Fibroblast of gingiva (primary cell): Measurements from ENCODE around the gene TMEM145.
"Not testable (repeated sequence)": the region's sequence is repeated elsewhere in the genome, so short reads cannot be mapped to it uniquely, and the experiment has no call there.

ENCODE experiments used
- DNase-seq: peaks from one replicate; pipeline ENCODE4 v3.0.0-alpha.2; 2011; ENCODE audit warnings: low read depth

The TMEM145 gene

DNA sequence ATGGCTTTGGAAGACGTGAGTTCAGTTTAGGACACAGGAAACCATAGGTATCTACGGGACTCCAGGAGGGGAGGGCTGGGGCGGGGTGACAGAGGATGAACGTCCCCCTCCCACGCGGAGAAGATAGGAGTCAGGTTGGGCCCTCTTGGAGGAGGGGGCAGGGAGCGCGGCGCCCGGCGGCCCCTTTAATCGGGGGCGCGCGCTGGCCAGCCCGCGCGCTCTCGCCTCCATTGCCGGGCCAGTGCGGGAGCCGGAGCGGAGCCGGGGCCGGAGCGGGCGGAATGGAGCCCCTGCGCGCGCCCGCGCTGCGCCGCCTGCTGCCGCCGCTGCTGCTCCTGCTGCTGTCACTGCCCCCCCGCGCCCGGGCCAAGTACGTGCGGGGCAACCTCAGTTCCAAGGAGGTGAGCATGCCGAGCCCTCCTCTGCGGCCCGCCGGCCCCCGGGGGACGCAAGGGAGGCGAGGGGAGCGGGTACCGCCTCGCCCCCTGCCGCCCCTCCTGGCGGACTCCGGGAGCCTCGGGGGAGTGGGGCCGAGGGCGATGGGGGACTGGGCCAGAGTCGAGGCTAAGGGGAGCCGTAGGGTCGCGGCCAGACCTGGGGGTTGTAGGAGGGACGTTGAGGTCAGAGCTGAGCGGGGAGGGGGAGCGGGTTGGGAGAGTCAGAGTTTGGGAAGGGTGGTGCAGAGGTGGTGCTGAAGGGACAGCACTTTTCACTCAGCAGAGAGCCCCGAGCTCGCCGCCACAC is at the start of gene TMEM145:
TSS of gene TMEM145 (plus strand) at position 214 of the 744 bp plus-strand sequence. CDS start at position 282, 68 bp downstream.
- peak; percentile 20 for DNase-seq

DNA sequence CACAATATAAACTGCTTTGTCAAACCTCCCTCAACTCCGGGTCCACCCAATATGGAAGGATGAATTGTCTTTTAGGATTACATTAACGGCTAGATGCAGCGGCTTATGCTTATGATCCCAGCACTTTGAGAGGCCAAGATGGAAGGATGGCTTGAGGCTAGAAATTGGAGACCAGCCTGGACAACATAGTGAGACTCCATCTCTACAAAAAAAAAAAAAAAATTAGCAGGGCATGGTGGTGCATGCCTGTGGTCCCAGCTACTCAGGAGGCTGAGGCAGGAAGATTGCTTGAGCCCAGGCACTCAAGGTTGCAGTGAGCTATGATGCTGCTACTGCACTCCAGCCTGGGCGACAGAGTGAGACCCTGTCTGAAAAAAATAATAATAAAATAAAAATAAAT is 47.0 kb upstream of the TMEM145 start:
- not testable (repeated sequence) for DNase-seq

DNA sequence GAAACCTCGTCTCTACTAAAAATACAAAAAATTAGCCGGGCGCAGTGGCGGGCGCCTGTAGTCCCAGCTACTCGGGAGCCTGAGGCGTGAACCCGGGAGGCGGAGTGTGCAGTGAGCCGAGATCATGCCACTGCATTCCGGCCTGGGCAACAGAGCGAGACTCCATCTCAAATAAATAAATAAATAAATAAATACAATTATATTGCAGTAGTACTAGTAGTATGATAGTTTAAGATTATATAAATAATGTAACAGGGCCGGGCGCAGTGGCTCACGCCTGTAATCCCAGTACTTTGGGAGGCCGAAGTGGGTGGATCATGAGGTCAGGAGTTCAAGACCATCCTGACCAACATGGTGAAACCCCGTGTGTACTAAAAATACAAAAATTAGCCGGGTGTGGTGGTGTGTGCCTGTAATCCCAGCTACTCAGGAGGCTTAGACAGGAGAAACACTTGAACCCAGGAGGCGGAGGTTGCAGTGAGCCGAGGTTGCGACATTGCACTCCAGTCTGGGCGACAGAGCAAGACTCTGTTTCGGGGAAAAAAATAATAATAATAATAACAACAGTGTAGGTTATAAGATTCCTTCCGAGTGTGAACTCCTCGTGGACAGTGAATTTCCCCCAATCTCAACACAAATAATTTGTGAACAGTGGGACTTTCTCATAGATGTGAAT is 46.0 kb upstream of the TMEM145 start:
- DNase-seq = not testable (repeated sequence)

GRCh38 chr19:42267644-42268141 is 45.4 kb upstream of the TMEM145 start:
- no peak for DNase-seq

DNA sequence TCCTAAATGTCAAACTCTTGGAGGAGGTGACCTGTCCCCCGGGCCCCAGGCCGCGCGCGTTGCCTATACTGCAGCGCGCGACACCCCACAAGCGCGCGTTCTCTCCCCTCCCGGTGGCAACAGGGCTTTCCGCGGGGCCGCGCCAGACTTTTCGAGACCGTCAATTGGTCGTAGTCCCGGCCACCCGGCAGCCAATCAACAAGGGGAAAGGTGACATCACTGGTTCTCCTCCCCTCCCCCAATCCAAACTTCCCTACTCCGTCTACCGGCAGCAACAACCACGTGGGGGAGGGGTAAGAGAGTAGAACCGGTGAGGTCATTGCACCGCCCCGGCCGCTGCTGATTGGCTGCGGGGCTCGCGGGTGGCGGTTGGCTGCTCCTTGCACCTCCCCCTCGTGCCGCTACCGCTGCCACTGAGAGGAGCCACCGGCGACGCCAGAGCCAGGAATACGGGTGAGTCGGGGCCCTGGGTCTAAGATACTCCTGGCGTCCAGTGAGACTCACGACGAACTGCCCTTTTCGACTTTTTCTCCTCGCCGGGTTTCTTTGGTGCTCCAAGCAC is 44.9 kb upstream of the TMEM145 start:
- DNase-seq = peak; percentile 99

DNA sequence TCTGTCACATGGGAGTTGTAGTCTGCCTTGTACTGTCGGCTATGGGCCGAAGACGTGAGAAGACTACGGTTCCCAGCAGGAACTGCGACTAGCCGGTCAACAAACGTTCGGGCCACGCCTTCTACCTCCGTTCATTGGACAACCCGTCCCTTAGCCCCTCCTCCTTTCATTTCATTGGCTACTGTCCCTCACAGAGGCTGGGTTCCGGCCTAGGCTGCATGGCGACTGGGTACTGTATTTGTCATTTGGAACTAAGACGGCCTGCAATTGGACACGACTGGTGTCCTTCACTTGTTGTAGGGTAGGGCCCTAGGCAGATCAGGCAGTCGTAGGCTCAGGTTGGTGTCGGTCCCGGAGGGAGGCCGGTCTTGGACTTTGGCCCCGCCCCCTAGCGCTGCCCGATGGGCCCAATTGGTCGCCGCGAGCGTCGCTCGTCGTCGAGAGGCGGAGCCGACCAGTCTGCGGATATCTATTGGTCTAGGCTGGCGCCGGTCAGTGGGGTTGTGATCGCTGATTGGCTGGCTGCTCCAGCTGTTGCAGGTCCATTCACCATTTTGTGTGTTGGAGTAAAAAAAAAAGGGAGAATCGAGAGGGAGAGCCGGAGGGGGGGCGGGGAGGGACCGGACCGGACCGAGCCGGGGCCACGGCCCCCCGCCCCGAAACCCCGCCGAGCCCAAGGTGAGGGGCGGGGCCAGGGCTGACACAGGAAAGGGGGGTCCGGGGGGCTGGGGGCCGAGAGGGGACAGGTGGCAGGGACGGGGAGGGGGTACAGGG is 44.2 kb upstream of the TMEM145 start, which contains the start of gene CIC:
TSS of gene CIC (plus strand) at position 549 of the 774 bp plus-strand sequence. CDS start 2,532 bp downstream, outside the sequence.
- DNase-seq = peak; percentile 100

GRCh38 chr19:42269478-42270345 is 43.4 kb upstream of the TMEM145 start:
- DNase-seq = no peak

- DNase-seq = peak; percentile 88
Measured at GRCh38 chr19:42270346-42271044, 42.6 kb upstream of the TMEM145 start.

GRCh38 chr19:42271045-42271419 is 42.1 kb upstream of the TMEM145 start:
- no peak for DNase-seq

DNA sequence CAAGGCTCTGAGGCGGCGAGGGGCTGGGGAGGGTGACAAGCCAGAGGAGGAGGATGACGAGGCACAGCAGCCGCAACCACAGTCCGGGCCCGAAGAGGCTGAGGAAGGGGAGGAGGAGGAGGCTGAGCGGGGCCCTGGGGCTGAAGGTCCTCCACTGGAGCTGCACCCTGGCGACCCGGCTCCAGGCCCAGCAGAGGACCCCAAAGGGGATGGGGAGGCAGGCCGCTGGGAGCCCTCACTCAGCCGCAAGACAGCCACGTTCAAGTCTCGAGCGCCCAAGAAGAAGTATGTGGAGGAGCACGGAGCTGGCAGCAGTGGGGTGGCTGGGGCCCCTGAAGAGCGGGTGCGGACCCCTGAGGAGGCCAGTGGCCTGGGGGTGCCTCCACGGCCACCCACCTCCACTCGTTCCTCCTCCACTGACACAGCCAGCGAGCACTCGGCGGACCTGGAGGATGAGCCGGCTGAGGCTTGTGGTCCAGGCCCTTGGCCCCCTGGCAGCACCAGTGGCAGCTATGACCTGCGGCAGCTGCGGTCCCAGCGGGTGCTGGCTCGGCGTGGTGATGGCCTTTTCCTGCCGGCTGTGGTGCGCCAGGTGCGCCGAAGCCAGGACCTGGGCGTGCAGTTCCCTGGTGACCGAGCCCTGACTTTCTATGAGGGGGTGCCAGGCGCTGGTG is 41.1 kb upstream of the TMEM145 start:
- no peak for DNase-seq

DNA sequence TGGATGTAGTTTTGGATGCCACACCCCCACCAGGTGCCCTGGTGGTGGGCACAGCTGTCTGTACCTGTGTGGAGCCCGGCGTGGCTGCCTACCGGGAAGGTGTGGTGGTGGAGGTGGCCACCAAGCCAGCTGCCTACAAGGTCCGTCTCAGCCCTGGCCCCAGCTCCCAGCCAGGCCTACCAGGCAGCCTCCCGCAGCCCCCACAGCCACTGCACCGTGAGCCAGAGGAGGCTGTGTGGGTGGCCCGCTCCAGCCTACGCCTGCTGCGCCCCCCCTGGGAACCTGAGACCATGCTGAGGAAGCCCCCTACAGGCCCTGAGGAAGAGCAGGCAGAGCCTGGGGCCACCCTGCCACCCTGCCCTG is 40.6 kb upstream of the TMEM145 start:
- DNase-seq = no peak

GRCh38 chr19:42272989-42273406 is 40.1 kb upstream of the TMEM145 start:
- DNase-seq = no peak

- DNase-seq = no peak
Measured at GRCh38 chr19:42273407-42274064, 39.6 kb upstream of the TMEM145 start.

GRCh38 chr19:42274065-42274682 is 38.9 kb upstream of the TMEM145 start:
- no peak for DNase-seq

GRCh38 chr19:42275103-42275502 is 38.0 kb upstream of the TMEM145 start:
- no peak for DNase-seq

GRCh38 chr19:42275517-42275916 is 37.6 kb upstream of the TMEM145 start:
- no peak for DNase-seq

DNA sequence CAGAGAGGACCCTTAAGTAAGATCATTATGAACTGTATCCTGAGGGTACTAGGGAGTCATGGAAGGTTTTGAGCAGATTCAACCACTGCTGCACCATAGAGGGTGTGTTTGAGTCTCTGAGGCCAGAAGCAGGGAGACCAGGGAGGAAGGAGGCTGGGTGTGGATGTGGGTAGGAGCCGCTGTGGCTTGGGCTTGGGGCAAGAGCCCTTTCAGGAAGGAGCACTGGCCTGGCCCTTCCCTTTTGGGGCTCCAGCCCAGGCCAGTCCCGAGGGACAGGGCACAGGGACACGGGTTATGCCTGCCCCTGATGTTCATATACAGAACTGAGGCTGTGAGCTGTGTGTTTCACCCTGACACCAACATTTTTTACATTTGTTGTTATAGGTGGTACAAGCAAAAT is 36.8 kb upstream of the TMEM145 start:
- DNase-seq = no peak

GRCh38 chr19:42276821-42277220 is 36.3 kb upstream of the TMEM145 start:
- no peak for DNase-seq
